Heart right ventricle (tissue), 16 donors: ENCODE measurements around the gene DTNB. TPM values are rescaled to one million over a fixed set of nuclear protein-coding genes. Genes with fewer than 3 reads are reported as not detected.
"Not testable (repeated sequence)": the region's sequence is repeated elsewhere in the genome, so short reads cannot be mapped to it uniquely, and the experiment has no call there.

Experiments used
- ATAC-seq, 8 donors: fragments of 200-7000 bp; cut with Tn5 transposase; one replicate each; pipeline ENCODE4 v1.9.1; 2020; ENCODE audit warnings: mild to moderate bottlenecking in 8 of 8, moderate library complexity in 8 of 8, moderate number of reproducible peaks in 1 of 8
- DNase-seq, 2 donors: peaks; one replicate each; pipeline ENCODE4 v3.0.0-alpha.2; 2020
- H3K27ac ChIP-seq, 10 donors: fragments of 200-600 bp; sonication (generic) in 2 of 10; one replicate each; pipeline versions ENCODE4 v1.5.0 to v1.8.0; 2020 to 2022; ENCODE audit warnings: mild to moderate bottlenecking in 3 of 10
- H3K27me3 ChIP-seq, 7 donors: fragments of 200-600 bp; one replicate each; pipeline ENCODE4 v1.8.0; 2021 to 2022; ENCODE audit warnings: mild to moderate bottlenecking in 2 of 7
- H3K36me3 ChIP-seq, 9 donors: fragments of 200-600 bp; sonication (generic) in 1 of 9; one replicate each; pipeline versions ENCODE4 v1.5.0 to v1.8.0; 2020 to 2022; ENCODE audit warnings: mild to moderate bottlenecking in 2 of 9
- H3K4me1 ChIP-seq, 9 donors: fragments of 200-600 bp; sonication (generic) in 1 of 9; one replicate each; pipeline versions ENCODE4 v1.5.0 to v1.8.0; 2020 to 2022; ENCODE audit warnings: mild to moderate bottlenecking in 4 of 9
- H3K4me3 ChIP-seq, 10 donors: fragments of 200-600 bp; sonication (generic) in 2 of 10; one replicate each; pipeline versions ENCODE4 v1.5.0 to v1.8.0; 2020 to 2022; ENCODE audit warnings: mild to moderate bottlenecking in 7 of 10, moderate library complexity in 2 of 10
- H3K9me3 ChIP-seq, 11 donors: fragments of 200-600 bp in 10 of 11; sonication (generic) in 2 of 11; one replicate each; pipeline versions ENCODE4 v1.5.0 to v1.8.0; 2013 to 2022; ENCODE audit warnings: mild to moderate bottlenecking in 2 of 11, control low read depth in 1 of 11, moderate library complexity in 1 of 11
- WGBS, 2 donors: extraction: QIAGEN DNeasy Blood & Tissue Kit; methylation state at CpG; one replicate each; pipeline ENCODE4 v1.1.7; 2013; ENCODE audit warnings: inconsistent platforms in 1 of 2; 5-methylcytosine and 5-hydroxymethylcytosine counted together
- intact Hi-C, 10 donors: fragments of 100-400 bp; cut with DNase I; formaldehyde crosslinking; loops; one replicate each; pipeline versions ENCODE4 v1.11.1 to v1.14.2; 2022
- polyA plus RNA-seq, 2 donors: library from polyadenylated mRNA; stranded (reverse); fragments of 200-250 nt; gene quantifications; one replicate each; pipeline ENCODE4 v1.2.3, GENCODE V29; 2013
- total RNA-seq, 10 donors: library from RNA; stranded (reverse); fragmentation: NEBNext Ultra II Directional in 3 of 10; extraction: Animal tissue kit (Norgen Biotek cat#: 25700) in 3 of 10; gene quantifications; one replicate each; pipeline versions ENCODE4 v1.2.1 to v1.2.4, GENCODE V29; 2021 to 2023
- TF ChIP-seq, protein P1 (sequence below), 9 donors: fragments of 200-600 bp; sonication (generic) in 2 of 9; IDR thresholded peaks; one replicate each; pipeline versions ENCODE4 v1.5.0 to v1.8.0; 2021 to 2022; ENCODE audit warnings: antibody characterized with exemption in 9 of 9, mild to moderate bottlenecking in 5 of 9, moderate library complexity in 1 of 9
- donor health status: Arrhythmogenic right ventricular cardiomyopathy.
- donor health status: ischemic (EF 13 %, LVEDD 7.1; RV severe dilation, severe dysfunction).
- donor health status: healthy with polysubstance abuse.
- donor health status: DM: no; HTN: yes; CAD: no.
- donor health status: DM: no; HTN: no; CAD: no.
- donor health status: ischemic (EF 25% LVEDD 6.9; RV normal size, moderate dysfunction).
- donor health status: ischemic (EF 25% LVEDD 5.7; RV mildly dilated, moderate dysfunction).
- donor health status: healthy.
- donor health status: DM: yes; HTN: yes; CAD: no.
- donor health status: Ischemic cardiomyopathy.
- donor health status: ischemic (EF 35%, LVEDD 5.7; RV mildly dilated, moderate dysfunction).
- donor health status: nonischemic (EF 11% LVEDD 7.7; RV severe dilation, severe dysfunction).
- donor health status: DM: yes; HTN: yes; CAD: no.
- donor health status: PGD.
- donor health status: ischemic (EF 29% LVEDD 5.4; RV normal size, mild dysfunction).
- donor health status: nonischemic (EF 23%, LVEDD 6.1; RV moderate dilation, normal function).

Gene DTNB
- total and polyA plus RNA-seq, 12 donors = 2.8 to 11.3 (median 7.8) TPM

DNA sequence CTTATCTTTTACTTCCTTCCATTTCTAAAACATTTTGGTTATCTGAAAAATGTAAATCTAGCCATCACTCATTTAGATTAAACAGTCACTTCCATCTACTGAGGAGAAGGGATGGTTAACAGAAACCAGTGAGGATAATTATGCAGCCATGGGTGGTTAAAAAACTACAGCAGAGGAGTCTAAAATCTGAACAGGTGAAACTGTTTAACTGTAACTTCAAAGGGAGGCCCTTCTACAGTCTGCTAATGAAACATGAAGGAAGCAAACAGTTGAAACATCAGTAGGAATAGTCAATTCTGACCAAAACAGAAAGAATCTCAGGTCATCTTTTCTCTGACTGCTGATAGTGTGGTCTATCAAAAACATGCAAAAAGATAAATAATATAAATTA lies 71.0 kb downstream of the DTNB start:
- intact Hi-C loops = loop anchor here in 1 of 10 donors (10.0 kb wide), 1 partner anchor 62 kb away; no protein-coding TSS in a partner anchor
- Histone ChIP-seq H3K4me1 (peaks cover 0 to 14% (median 0%) of the 10 kb centered on the region in 9 donors), H3K27ac (no peak overlapping the region), H3K36me3 (no peaks in the 10 kb centered on the region), H3K4me3 (no peak overlapping the region), H3K27me3 (no peaks in the 10 kb centered on the region), H3K9me3 (no peaks in the 10 kb centered on the region)
- ATAC-seq (no peak), DNase-seq (no peak)
- TF ChIP-seq, protein P1, sequence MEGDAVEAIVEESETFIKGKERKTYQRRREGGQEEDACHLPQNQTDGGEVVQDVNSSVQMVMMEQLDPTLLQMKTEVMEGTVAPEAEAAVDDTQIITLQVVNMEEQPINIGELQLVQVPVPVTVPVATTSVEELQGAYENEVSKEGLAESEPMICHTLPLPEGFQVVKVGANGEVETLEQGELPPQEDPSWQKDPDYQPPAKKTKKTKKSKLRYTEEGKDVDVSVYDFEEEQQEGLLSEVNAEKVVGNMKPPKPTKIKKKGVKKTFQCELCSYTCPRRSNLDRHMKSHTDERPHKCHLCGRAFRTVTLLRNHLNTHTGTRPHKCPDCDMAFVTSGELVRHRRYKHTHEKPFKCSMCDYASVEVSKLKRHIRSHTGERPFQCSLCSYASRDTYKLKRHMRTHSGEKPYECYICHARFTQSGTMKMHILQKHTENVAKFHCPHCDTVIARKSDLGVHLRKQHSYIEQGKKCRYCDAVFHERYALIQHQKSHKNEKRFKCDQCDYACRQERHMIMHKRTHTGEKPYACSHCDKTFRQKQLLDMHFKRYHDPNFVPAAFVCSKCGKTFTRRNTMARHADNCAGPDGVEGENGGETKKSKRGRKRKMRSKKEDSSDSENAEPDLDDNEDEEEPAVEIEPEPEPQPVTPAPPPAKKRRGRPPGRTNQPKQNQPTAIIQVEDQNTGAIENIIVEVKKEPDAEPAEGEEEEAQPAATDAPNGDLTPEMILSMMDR (IDR thresholded peaks at IDR 0.05) = no peak

GRCh38 chr2:25601711-25602332 lies 71.6 kb downstream of the DTNB start:
- H3K36me3 ChIP-seq, H3K4me3 ChIP-seq, H3K27me3 ChIP-seq, ATAC-seq, DNase-seq, H3K9me3 ChIP-seq, H3K27ac ChIP-seq: not testable (repeated sequence)
- 98% methylated on average over 9 of the region's 9 CpGs for WGBS, 2 donors
- intact Hi-C loops = loop anchor here in 1 of 10 donors (10.0 kb wide), 1 partner anchor 63 kb away; no protein-coding TSS in a partner anchor
- peaks cover 0 to 18% (median 0%) of the 10 kb centered on the region in 9 donors for H3K4me1 ChIP-seq

GRCh38 chr2:25598911-25599310 lies 74.5 kb downstream of the DTNB start:
- Histone ChIP-seq H3K4me1 (peaks cover 0 to 18% (median 0%) of the 10 kb centered on the region in 9 donors), H3K27ac (peak overlapping the region in 1 of 10 donors; percentile 27), H3K4me3 (no peak overlapping the region), H3K36me3 (no peaks in the 10 kb centered on the region), H3K9me3 (no peaks in the 10 kb centered on the region), H3K27me3 (no peaks in the 10 kb centered on the region)
- no peak for DNase-seq
- 75 to 81% methylated on average over 4 of the region's 4 CpGs for WGBS, 2 donors
- ATAC-seq = peak in 3 of 8 donors; percentile 39 to 75 (median 46)
- intact Hi-C loops = loop anchor here in 1 of 10 donors (2.0 kb wide), 1 partner anchor 98 kb away; no protein-coding TSS in a partner anchor
- TF ChIP-seq, protein P1 (IDR thresholded peaks at IDR 0.05) = no peak

GRCh38 chr2:25598332-25598731 lies 75.0 kb downstream of the DTNB start:
- 98 to 100% methylated on average over 2 of the region's 2 CpGs for WGBS, 2 donors
- intact Hi-C loops = loop anchor here in 1 of 10 donors (2.0 kb wide), 1 partner anchor 98 kb away; no protein-coding TSS in a partner anchor
- DNase-seq (no peak), ATAC-seq (no peak)
- no peaks in the 10 kb centered on the region for H3K36me3 ChIP-seq
- H3K27me3 ChIP-seq = no peaks in the 10 kb centered on the region
- peak overlapping the region in 1 of 10 donors; percentile 27 for H3K27ac ChIP-seq
- H3K9me3 ChIP-seq = no peaks in the 10 kb centered on the region
- peaks cover 0 to 18% (median 0%) of the 10 kb centered on the region in 9 donors for H3K4me1 ChIP-seq
- H3K4me3 ChIP-seq = no peak overlapping the region
- TF ChIP-seq, protein P1 (IDR thresholded peaks at IDR 0.05) = no peak

DNA sequence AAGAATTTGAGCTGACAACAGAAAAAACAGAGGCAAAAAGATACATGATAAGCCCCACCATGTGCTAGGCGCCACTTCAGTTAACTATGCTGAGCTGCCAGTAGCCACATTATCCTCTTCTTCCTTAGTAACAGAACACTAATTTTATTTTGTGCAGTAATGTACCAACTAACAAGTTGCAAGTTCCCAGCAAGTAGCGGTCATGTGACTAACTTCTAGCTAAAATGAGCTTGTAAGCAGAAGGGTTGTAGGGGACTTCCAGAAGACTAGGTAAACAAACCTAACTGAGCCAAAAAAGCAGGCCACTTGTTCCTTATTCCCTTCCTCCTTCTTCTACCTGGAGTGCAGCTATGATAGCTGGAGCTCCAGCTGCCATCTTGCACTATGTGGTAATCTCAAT lies 75.5 kb downstream of the DTNB start:
- 97 to 100% methylated on average over 2 of the region's 2 CpGs for WGBS, 2 donors
- no peaks in the 10 kb centered on the region for H3K36me3 ChIP-seq
- ATAC-seq (no peak), DNase-seq (no peak)
- H3K9me3 ChIP-seq = no peaks in the 10 kb centered on the region
- peaks cover 0 to 18% (median 0%) of the 10 kb centered on the region in 9 donors for H3K4me1 ChIP-seq
- intact Hi-C loops = loop anchor here in 1 of 10 donors (2.0 kb wide), 1 partner anchor 99 kb away; no protein-coding TSS in a partner anchor
- H3K27ac ChIP-seq = peak overlapping the region in 1 of 10 donors; percentile 65
- TF ChIP-seq, protein P1 (IDR thresholded peaks at IDR 0.05) = no peak
- no peak overlapping the region for H3K4me3 ChIP-seq
- H3K27me3 ChIP-seq = no peaks in the 10 kb centered on the region
